ENCODE data around the gene FAM124B. TPM values are rescaled to one million over a fixed set of nuclear protein-coding genes. Genes with fewer than 3 reads are reported as not detected.

Gene FAM124B
- total RNA-seq, 6 donors from 2014 or later = 1.5 to 3.5 (median 2.1) TPM

DNA sequence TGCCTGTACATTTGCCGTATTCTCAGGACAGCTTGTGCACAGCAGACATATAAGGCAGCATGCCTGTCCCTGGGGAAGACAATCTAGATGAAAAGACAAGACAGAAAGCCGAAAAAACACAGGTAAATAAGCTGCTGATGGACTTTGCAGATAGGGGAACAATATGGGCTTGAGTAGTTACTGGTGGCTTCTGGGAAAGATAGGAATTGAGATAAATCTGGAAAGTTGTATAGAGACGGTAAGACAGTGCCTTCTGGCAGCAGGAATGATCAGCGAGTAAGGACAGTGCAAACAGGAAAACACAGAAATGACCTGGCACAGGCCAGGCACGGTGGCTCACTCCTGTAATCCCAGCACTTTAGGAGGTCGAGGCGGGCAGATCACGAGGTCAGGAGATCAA is 70.2 kb downstream of the FAM124B start:
- Histone ChIP-seq H3K4me3 (no peak overlapping the region), H3K4me1 (no peaks in the 10 kb centered on the region), H3K27ac (no peak overlapping the region), H3K36me3 (no peaks in the 10 kb centered on the region), H3K27me3 (peaks cover 0 to 4% (median 0%) of the 10 kb centered on the region in 4 donors), H3K9me3 (no peaks in the 10 kb centered on the region)
- DNase-seq (no peak), ATAC-seq (ENCODE audit: low FRiP score in 2 of 2) (no peak)
- TF ChIP-seq POLR2A (IDR thresholded peaks at IDR 0.05) (no peak), POLR2AphosphoS5 (IDR thresholded peaks at IDR 0.05) (no peak), EP300 (IDR thresholded peaks at IDR 0.05) (no peak)
- TF ChIP-seq, protein P1, sequence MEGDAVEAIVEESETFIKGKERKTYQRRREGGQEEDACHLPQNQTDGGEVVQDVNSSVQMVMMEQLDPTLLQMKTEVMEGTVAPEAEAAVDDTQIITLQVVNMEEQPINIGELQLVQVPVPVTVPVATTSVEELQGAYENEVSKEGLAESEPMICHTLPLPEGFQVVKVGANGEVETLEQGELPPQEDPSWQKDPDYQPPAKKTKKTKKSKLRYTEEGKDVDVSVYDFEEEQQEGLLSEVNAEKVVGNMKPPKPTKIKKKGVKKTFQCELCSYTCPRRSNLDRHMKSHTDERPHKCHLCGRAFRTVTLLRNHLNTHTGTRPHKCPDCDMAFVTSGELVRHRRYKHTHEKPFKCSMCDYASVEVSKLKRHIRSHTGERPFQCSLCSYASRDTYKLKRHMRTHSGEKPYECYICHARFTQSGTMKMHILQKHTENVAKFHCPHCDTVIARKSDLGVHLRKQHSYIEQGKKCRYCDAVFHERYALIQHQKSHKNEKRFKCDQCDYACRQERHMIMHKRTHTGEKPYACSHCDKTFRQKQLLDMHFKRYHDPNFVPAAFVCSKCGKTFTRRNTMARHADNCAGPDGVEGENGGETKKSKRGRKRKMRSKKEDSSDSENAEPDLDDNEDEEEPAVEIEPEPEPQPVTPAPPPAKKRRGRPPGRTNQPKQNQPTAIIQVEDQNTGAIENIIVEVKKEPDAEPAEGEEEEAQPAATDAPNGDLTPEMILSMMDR (IDR thresholded peaks at IDR 0.05) = no peak
- 63 to 78% methylated on average over 8 of the region's 8 CpGs for WGBS, 2 donors

DNA sequence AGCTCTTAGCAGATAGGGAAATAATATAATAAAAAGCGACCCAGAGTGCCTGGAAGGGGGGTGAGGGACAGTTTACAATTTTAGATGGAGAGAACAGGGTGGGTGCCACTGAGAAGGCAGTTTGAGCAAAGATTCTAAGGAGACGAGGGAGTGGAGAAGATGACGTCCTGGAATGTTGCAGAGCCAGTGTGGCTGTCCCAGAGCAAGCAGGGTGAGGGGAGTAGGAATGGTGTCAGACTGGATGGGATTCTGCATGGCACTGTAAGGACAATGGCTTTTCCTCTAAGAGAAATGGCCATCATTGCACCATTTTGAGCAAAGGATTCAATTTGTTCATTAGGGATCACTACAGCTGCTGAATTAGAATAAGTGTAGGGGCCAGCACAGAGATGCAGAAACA is 73.1 kb downstream of the FAM124B start:
- Histone ChIP-seq H3K4me1 (no peaks in the 10 kb centered on the region), H3K27me3 (peaks cover 0 to 4% (median 0%) of the 10 kb centered on the region in 4 donors), H3K9me3 (no peaks in the 10 kb centered on the region), H3K4me3 (no peak overlapping the region), H3K36me3 (no peaks in the 10 kb centered on the region), H3K27ac (no peak overlapping the region)
- ATAC-seq (ENCODE audit: low FRiP score in 2 of 2) (no peak), DNase-seq (no peak)
- TF ChIP-seq POLR2A (IDR thresholded peaks at IDR 0.05) (no peak), EP300 (IDR thresholded peaks at IDR 0.05) (no peak), POLR2AphosphoS5 (IDR thresholded peaks at IDR 0.05) (no peak)
- TF ChIP-seq, protein P1 (IDR thresholded peaks at IDR 0.05) = no peak
- 74 to 80% methylated on average over 3 of the region's 3 CpGs for WGBS, 2 donors

Other genes starting within 250 kb of the FAM124B start
- 100 to 1,000 TPM in 1 of 6 donors, 10 to 100 TPM in 5; 24.6 to 117 (median 58.0) TPM for gene CUL3, start 183.3 kb upstream of the FAM124B start, total RNA-seq